A549 (cell line): ENCODE data around the gene ATF7IP2. TPM values are rescaled to one million over a fixed set of nuclear protein-coding genes. Genes with fewer than 3 reads are reported as not detected.

Experiments
- ATAC-seq, 2 experiments: fragments of 200-7000 bp in 1 of 2; fragments of >200 bp in 1 of 2; cut with Nextera tagmentation in 1 of 2; cut with Tn5 transposase in 1 of 2; 3 replicates each; pipeline versions ENCODE4 v1.8.0 to v1.9.1; 2018 to 2020; ENCODE audit warnings: mild to moderate bottlenecking in 1 of 2, moderate library complexity in 1 of 2
- CTCF ChIA-PET: fragments of 300-600 bp; sonication (Branson Sonifier 250); formaldehyde crosslinking; extraction: SDS; loops from one replicate; lab custom pipeline; 2021; ENCODE audit warnings: antibody characterized with exemption, inconsistent platforms; lab: Yijun Ruan, JAX
- POLR2A ChIA-PET: fragments of 350-600 bp; formaldehyde crosslinking; extraction: SDS; loops from one replicate; lab custom pipeline; 2021; ENCODE audit warnings: antibody characterized with exemption, inconsistent platforms; lab: Yijun Ruan, JAX
- DNase-seq, 2 experiments: peaks; one replicate each; pipeline versions ENCODE4 v3.0.0 to v3.0.0-alpha.2; 2011 to 2016; ENCODE audit warnings: low read depth in 1 of 2, low spot score in 1 of 2
- FAIRE-seq: peaks from 2 replicates; lab custom pipeline; 2011; peaks lifted over from hg19 to GRCh38; lab: Jason Lieb, UNC
- H3K27ac ChIP-seq, 2 experiments: fragments of >200 bp; sonication (Bioruptor Twin); formaldehyde crosslinking; 3 replicates each; pipeline ENCODE4 v1.5.1; 2016 to 2017
- H3K4me1 ChIP-seq: fragments of >200 bp; sonication (Bioruptor Twin); formaldehyde crosslinking; 3 replicates; pipeline ENCODE4 v1.6.1; 2016
- H3K4me2 ChIP-seq: fragments of >200 bp; sonication (Bioruptor Twin); formaldehyde crosslinking; 3 replicates; pipeline ENCODE4 v1.6.1; 2016
- H3K4me3 ChIP-seq: fragments of >200 bp; sonication (Bioruptor Twin); formaldehyde crosslinking; 3 replicates; pipeline ENCODE4 v1.5.1; 2016
- H3K9me3 ChIP-seq: fragments of >200 bp; sonication (Bioruptor Twin); formaldehyde crosslinking; 3 replicates; pipeline ENCODE4 v1.6.1; 2016
- BCL3 ChIP-seq: fragments of >200 bp; sonication (Bioruptor Twin); formaldehyde crosslinking; IDR thresholded peaks from 3 replicates; pipeline ENCODE4 v1.6.1; 2016
- CBX2 ChIP-seq: fragments of 200-600 bp; sonication (generic); IDR thresholded peaks from 2 replicates; pipeline ENCODE4 v1.6.1; 2016; ENCODE audit warnings: low read depth, mild to moderate bottlenecking, borderline replicate concordance
- CBX8 ChIP-seq: fragments of 200-600 bp; sonication (generic); IDR thresholded peaks from 2 replicates; pipeline ENCODE4 v1.6.1; 2016
- CHD4 ChIP-seq: fragments of 200-600 bp; sonication (generic); IDR thresholded peaks from 2 replicates; pipeline ENCODE4 v1.6.1; 2016; ENCODE audit warnings: antibody characterized with exemption, mild to moderate bottlenecking, borderline replicate concordance
- CTCF ChIP-seq: fragments of >200 bp; sonication (Bioruptor Twin); formaldehyde crosslinking; IDR thresholded peaks from 3 replicates; pipeline ENCODE4 v1.5.1; 2016
- E2F6 ChIP-seq: IDR thresholded peaks from 2 replicates; pipeline ENCODE4 v1.6.1; 2012; ENCODE audit warnings: low read depth, borderline replicate concordance
- EHF ChIP-seq: fragments of 250-450 bp; sonication (Bioruptor Pico); IDR thresholded peaks from 2 replicates; pipeline ENCODE4 v1.5.0; 2020; ENCODE audit warnings: mild to moderate bottlenecking
- ELK1 ChIP-seq: fragments of 150-350 bp; IDR thresholded peaks from 2 replicates; pipeline ENCODE4 v1.6.1; 2014; ENCODE audit warnings: low read depth, mild to moderate bottlenecking, low read length
- FOSL2 ChIP-seq, 2 experiments: fragments of 450-650 bp in 1 of 2; fragments of >200 bp in 1 of 2; sonication (Bioruptor Twin) in 1 of 2; formaldehyde crosslinking; IDR thresholded peaks; 2 replicates each; pipeline versions ENCODE4 v1.5.0 to v1.6.1; 2016 to 2020; ENCODE audit warnings: mild to moderate bottlenecking in 1 of 2, moderate library complexity in 1 of 2
- GATA3 ChIP-seq: IDR thresholded peaks from 2 replicates; pipeline ENCODE4 v1.6.1; 2012; ENCODE audit warnings: borderline replicate concordance
- HEYL ChIP-seq: fragments of 250-450 bp; sonication (Bioruptor Pico); IDR thresholded peaks from 2 replicates; pipeline ENCODE4 v1.8.0; 2021; ENCODE audit warnings: mild to moderate bottlenecking, moderate library complexity
- JUN ChIP-seq, 2 experiments: fragments of >200 bp; sonication (Bioruptor Twin); formaldehyde crosslinking; IDR thresholded peaks; 2 replicates in 1 of 2; 3 replicates in 1 of 2; pipeline ENCODE4 v1.6.1; 2016 to 2017
- KDM1A ChIP-seq: fragments of 200-600 bp; sonication (generic); IDR thresholded peaks from 2 replicates; pipeline ENCODE4 v1.6.1; 2016; ENCODE audit warnings: low read depth, mild to moderate bottlenecking
- KDM5A ChIP-seq: fragments of 200-600 bp; sonication (generic); IDR thresholded peaks from 2 replicates; pipeline ENCODE4 v1.6.1; 2016; ENCODE audit warnings: antibody characterized with exemption, mild to moderate bottlenecking
- MAX ChIP-seq: IDR thresholded peaks from 2 replicates; pipeline ENCODE4 v1.6.1; 2012
- NR3C1 ChIP-seq: fragments of >200 bp; sonication (Bioruptor Twin); formaldehyde crosslinking; IDR thresholded peaks from 3 replicates; pipeline ENCODE4 v1.6.1; 2017
- PHF8 ChIP-seq: fragments of 200-600 bp; sonication (generic); IDR thresholded peaks from 2 replicates; pipeline ENCODE4 v1.6.1; 2016; ENCODE audit warnings: low read depth, mild to moderate bottlenecking, antibody characterized with exemption, moderate library complexity, borderline replicate concordance
- POLR2A ChIP-seq: IDR thresholded peaks from 2 replicates; pipeline ENCODE4 v1.6.1; 2012; ENCODE audit warnings: mild to moderate bottlenecking, low read length
- RAD21 ChIP-seq, 2 experiments: fragments of >200 bp in 1 of 2; sonication (Bioruptor Twin) in 1 of 2; formaldehyde crosslinking in 1 of 2; IDR thresholded peaks in 1 of 2; conservative IDR thresholded peaks in 1 of 2; 2 replicates in 1 of 2; 3 replicates in 1 of 2; pipeline ENCODE4 v1.6.1; 2012 to 2018; ENCODE audit warnings: inconsistent platforms in 1 of 2
- RCOR1 ChIP-seq: fragments of 150-350 bp; IDR thresholded peaks from 2 replicates; pipeline ENCODE4 v1.6.1; 2014; ENCODE audit warnings: antibody characterized with exemption, low read length, low read depth
- RFX5 ChIP-seq: fragments of 450-650 bp; IDR thresholded peaks from 2 replicates; pipeline ENCODE4 v1.7.1; 2014; ENCODE audit warnings: antibody characterized with exemption, mild to moderate bottlenecking, moderate library complexity
- SMC3 ChIP-seq: fragments of >200 bp; sonication (Bioruptor Twin); formaldehyde crosslinking; IDR thresholded peaks from 3 replicates; pipeline ENCODE4 v1.6.1; 2018; ENCODE audit warnings: inconsistent platforms
- TFCP2L1 ChIP-seq: fragments of 250-450 bp; sonication (Bioruptor Pico); IDR thresholded peaks from 2 replicates; pipeline ENCODE4 v1.5.0; 2021; ENCODE audit warnings: mild to moderate bottlenecking
- TP53 ChIP-seq: fragments of 250-450 bp; sonication (Bioruptor Pico); IDR thresholded peaks from 2 replicates; pipeline ENCODE4 v1.5.0; 2021; ENCODE audit warnings: mild to moderate bottlenecking, moderate library complexity
- ZNF302 ChIP-seq: fragments of 250-450 bp; sonication (Bioruptor Pico); IDR thresholded peaks from 2 replicates; pipeline ENCODE4 v1.9.0; 2021; ENCODE audit warnings: inconsistent platforms, mild to moderate bottlenecking, moderate library complexity
- ZSCAN20 ChIP-seq: fragments of 250-450 bp; sonication (Bioruptor Pico); IDR thresholded peaks from 2 replicates; pipeline ENCODE4 v1.8.0; 2022; ENCODE audit warnings: mild to moderate bottlenecking, moderate library complexity
- WGBS: methylation state at CpG from one replicate; pipeline ENCODE4 v1.1.6; 2017; ENCODE audit errors: missing lambda C conversion rate; 5-methylcytosine and 5-hydroxymethylcytosine counted together
- polyA minus RNA-seq: library from RNA; depleted of rRNA, polyadenylated mRNA; stranded (reverse); fragments of >200 nt; gene quantifications from 2 replicates; pipeline ENCODE4 v1.2.3, GENCODE V29; 2011; rRNA and poly(A)+ RNA removed
- polyA plus RNA-seq, 4 experiments: library from polyadenylated mRNA; depleted of rRNA in 3 of 4; stranded (reverse); fragments of >200 nt; fragmentation: RNase III in 1 of 4; extraction: RNeasy Plus Mini Kit Qiagen cat#74134 plus additional on column Dnase treatment in 1 of 4; gene quantifications; 2 replicates in 3 of 4; 3 replicates in 1 of 4; pipeline ENCODE4 v1.2.3, GENCODE V29; 2011 to 2017

The ATF7IP2 gene
- 23.5 and 26.4 TPM in 2 replicates for polyA plus RNA-seq (2011; rRNA removed)
- polyA plus RNA-seq (2012; cell fraction: cytosol; rRNA removed), result 15.5 and 15.8 TPM in 2 replicates
- 9.8 and 20.9 TPM in 2 replicates for polyA plus RNA-seq (2012; cell fraction: nucleus; rRNA removed)
- polyA plus RNA-seq (2017; fragmentation: RNase III; extraction: RNeasy Plus Mini Kit Qiagen cat#74134 plus additional on column Dnase treatment), result 12.0 to 13.0 TPM (median 12.3 TPM) in 3 replicates
- 8.5 and 10.5 TPM in 2 replicates for polyA minus RNA-seq

GRCh38 chr16:10385725-10386516, at the start of gene ATF7IP2:
ATF7IP2 (plus strand) TSS chr16:10386061; CDS start chr16:10430621, 44,560 bp downstream.
- WGBS, result 1% methylated on average over 58 of the region's 66 CpGs
- Histone ChIP-seq H3K4me1 (peaks cover 7% of the 10 kb centered on the region), H3K9me3 (peaks cover 7% of the 10 kb centered on the region; the same call in 2 of the 3 replicates), H3K4me3 (peak within 1 kb of the TSS; percentile 65), H3K27ac (peak within 1 kb of the TSS; percentile 68 to 91), H3K4me2 (peak within 1 kb of the TSS; percentile 87)
- ATAC-seq (peak; percentile 99 to 100), DNase-seq (peak; percentile 96), FAIRE-seq (no peak)
- TF ChIP-seq PHF8, result peak; percentile 93
- peak; percentile 98 for TF ChIP-seq POLR2A
- TF ChIP-seq BCL3, result peak; percentile 82; the same call in 2 of the 3 replicates
- TF ChIP-seq CBX2, result no peak
- TF ChIP-seq ZSCAN20 (CRISPR knock-in tag), result no peak
- peak; percentile 45; the same call in 1 of the 2 replicates for TF ChIP-seq RFX5
- no peak for TF ChIP-seq ZNF302
- peak; percentile 59 for TF ChIP-seq MAX
- peak; percentile 48; the same call in 1 of the 2 replicates for TF ChIP-seq E2F6
- no peak for TF ChIP-seq CTCF
- TF ChIP-seq TFCP2L1, result no peak
- no peak; the same call in 1 of the 2 replicates for TF ChIP-seq CHD4
- TF ChIP-seq RAD21 (conservative IDR thresholded peaks at IDR 0.05 in 1 of 2, IDR thresholded peaks at IDR 0.05 in 1 of 2), result no peak
- TF ChIP-seq TP53 (CRISPR knock-in tag), result no peak
- no peak for TF ChIP-seq KDM1A
- TF ChIP-seq JUN (IDR thresholded peaks at IDR 0.05), result peak; percentile 44 to 85; a peak in 4 of 5 replicates
- POLR2A ChIA-PET, result interaction anchor here (0.5 to 1.4 kb wide), 4 partner anchors 10 to 358 kb away, joined by 3 to 4 read pairs (median 4); partner anchors contain the start of gene NUBP1
- CTCF ChIA-PET, result no interaction called here

GRCh38 chr16:10338426-10338825, 47.4 kb upstream of the ATF7IP2 start:
- Histone ChIP-seq H3K27ac (no peak overlapping the region), H3K4me2 (no peak overlapping the region), H3K9me3 (peaks cover 33% of the 10 kb centered on the region), H3K4me1 (no peaks in the 10 kb centered on the region), H3K4me3 (no peak overlapping the region)
- no peak for TF ChIP-seq FOSL2 (IDR thresholded peaks at IDR 0.05)
- no peak for TF ChIP-seq FOSL2 (CRISPR knock-in tag; IDR thresholded peaks at IDR 0.05)
- no peak for TF ChIP-seq GATA3
- TF ChIP-seq ZSCAN20 (CRISPR knock-in tag), result no peak
- no peak for TF ChIP-seq NR3C1
- no peak for TF ChIP-seq CBX8
- no peak for TF ChIP-seq ELK1
- no peak for TF ChIP-seq SMC3
- no peak for TF ChIP-seq EHF (CRISPR knock-in tag)
- TF ChIP-seq RCOR1, result no peak
- TF ChIP-seq JUN (IDR thresholded peaks at IDR 0.05), result no peak
- no peak for TF ChIP-seq KDM5A
- no peak for TF ChIP-seq HEYL (CRISPR knock-in tag)
- CTCF ChIA-PET, result interaction anchor here (0.6 kb wide), 1 partner anchor 241 kb away, joined by 4 read pairs; no protein-coding TSS in a partner anchor
- POLR2A ChIA-PET, result no interaction called here
- 57% methylated on average over 2 of the region's 2 CpGs for WGBS
- ATAC-seq (no peak), DNase-seq (no peak), FAIRE-seq (no peak)
